Testis (tissue), 2 donors: ENCODE results near the gene COL17A1.

ENCODE experiments used
- POLR2A ChIP-seq: fragments of 450-650 bp; IDR thresholded peaks from one replicate; pipeline ENCODE4 v1.6.1; 2017; ENCODE audit warnings: antibody characterized with exemption, mild to moderate bottlenecking, moderate library complexity
- TF ChIP-seq, protein P1 (sequence below), 3 experiments: fragments of 450-650 bp in 2 of 3; fragments of 200-600 bp in 1 of 3; sonication (generic) in 1 of 3; IDR thresholded peaks; one replicate each; pipeline ENCODE4 v1.5.1; 2016 to 2019; ENCODE audit warnings: antibody characterized with exemption in 3 of 3, mild to moderate bottlenecking in 2 of 3, moderate library complexity in 1 of 3

DNA sequence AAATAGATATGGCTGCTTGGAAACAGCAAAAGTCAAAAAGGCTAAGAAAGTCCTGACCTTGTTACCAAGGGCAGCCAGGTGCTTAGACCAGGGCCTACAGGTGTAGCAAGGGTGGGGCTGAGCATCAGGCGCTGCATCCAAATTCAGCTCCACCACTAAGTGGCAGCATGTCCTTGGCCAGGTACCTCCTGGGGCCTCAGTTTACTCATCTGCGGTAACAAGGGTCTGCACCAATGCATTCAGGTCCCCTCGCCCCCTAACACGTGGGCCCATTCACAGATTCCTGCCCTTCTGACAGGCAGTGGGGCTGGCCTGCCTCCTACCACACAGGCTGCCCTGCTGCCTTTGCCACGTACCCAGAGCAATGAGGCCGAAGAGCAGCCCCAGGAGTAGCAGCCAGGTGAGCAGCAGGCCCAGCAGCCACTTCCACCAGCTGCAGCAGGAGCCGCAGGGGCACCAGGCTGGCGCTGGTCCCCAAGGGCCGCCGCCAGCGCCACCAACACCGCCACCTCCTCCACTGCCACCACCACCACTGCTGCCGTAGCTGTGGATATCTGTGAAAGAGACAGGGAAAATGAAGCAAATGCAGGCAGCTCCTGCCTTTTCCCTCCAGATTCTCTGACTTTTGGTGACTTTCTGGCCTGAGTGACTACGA is 28.9 kb downstream of the COL17A1 start:
- TF ChIP-seq, protein P1, sequence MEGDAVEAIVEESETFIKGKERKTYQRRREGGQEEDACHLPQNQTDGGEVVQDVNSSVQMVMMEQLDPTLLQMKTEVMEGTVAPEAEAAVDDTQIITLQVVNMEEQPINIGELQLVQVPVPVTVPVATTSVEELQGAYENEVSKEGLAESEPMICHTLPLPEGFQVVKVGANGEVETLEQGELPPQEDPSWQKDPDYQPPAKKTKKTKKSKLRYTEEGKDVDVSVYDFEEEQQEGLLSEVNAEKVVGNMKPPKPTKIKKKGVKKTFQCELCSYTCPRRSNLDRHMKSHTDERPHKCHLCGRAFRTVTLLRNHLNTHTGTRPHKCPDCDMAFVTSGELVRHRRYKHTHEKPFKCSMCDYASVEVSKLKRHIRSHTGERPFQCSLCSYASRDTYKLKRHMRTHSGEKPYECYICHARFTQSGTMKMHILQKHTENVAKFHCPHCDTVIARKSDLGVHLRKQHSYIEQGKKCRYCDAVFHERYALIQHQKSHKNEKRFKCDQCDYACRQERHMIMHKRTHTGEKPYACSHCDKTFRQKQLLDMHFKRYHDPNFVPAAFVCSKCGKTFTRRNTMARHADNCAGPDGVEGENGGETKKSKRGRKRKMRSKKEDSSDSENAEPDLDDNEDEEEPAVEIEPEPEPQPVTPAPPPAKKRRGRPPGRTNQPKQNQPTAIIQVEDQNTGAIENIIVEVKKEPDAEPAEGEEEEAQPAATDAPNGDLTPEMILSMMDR (IDR thresholded peaks at IDR 0.05): no peak
- TF ChIP-seq POLR2A: no peak
